Fibroblast of the aortic adventitia (primary cell): Measurements from ENCODE around the gene FGF14. TPM values are rescaled to one million over a fixed set of nuclear protein-coding genes. Genes with fewer than 3 reads are reported as not detected.

Experiments used
- DNase-seq: peaks from one replicate; pipeline ENCODE4 v3.0.0-alpha.2; 2010; ENCODE audit warnings: low read depth
- H3K4me3 ChIP-seq: 2 replicates; pipeline ENCODE4 v1.5.1; 2011; ENCODE audit warnings: low read depth, mild to moderate bottlenecking, control low read depth, low read length, moderate library complexity
- total RNA-seq: library from RNA; depleted of rRNA; stranded (reverse); fragments of >200 nt; gene quantifications from 2 replicates; pipeline ENCODE4 v1.2.3, GENCODE V29; 2012; ENCODE audit warnings: low replicate concordance
- TF ChIP-seq, protein P1 (sequence below): IDR thresholded peaks from 2 replicates; pipeline ENCODE4 v1.5.1; 2011; ENCODE audit warnings: mild to moderate bottlenecking, low read length, control low read depth, inconsistent platforms; ENCODE audit not compliant: insufficient read depth

The FGF14 gene
- total RNA-seq, 1 donor: 1.4 TPM

DNA sequence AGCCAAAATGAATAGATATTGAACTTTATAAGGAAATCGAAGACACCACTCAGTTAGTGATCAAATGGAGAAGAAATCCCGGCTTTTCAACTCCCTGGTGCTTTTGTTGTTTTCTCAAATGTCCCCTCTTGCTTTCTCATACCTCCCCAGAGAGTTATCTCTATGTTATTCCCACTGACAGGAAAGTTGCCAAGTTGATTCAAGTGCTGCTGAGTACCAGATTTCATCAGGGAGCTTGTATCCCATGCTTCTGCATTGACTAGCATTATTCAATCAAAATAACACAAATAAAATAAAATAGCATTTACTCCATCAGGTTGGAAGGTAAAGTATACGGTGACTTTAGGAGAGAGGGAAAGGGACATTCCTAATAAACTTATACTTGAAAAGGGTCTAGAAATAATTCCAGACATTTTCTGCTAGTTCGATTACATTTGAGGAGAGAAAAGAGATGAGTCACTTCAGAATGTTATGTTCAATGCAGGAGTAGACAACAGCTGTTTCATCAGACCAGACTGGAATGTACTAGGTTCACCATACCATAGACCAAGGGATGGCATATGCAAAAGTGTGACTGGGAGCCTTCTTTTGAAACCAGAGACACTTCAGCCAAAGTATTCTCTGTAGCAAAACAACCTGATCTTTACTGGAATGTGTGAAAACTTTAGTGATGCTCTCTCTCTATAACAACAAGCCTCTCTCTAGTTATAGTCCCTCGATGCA lies 397.8 kb downstream of the FGF14 start:
- H3K4me3 ChIP-seq: no peak overlapping the region
- TF ChIP-seq, protein P1, sequence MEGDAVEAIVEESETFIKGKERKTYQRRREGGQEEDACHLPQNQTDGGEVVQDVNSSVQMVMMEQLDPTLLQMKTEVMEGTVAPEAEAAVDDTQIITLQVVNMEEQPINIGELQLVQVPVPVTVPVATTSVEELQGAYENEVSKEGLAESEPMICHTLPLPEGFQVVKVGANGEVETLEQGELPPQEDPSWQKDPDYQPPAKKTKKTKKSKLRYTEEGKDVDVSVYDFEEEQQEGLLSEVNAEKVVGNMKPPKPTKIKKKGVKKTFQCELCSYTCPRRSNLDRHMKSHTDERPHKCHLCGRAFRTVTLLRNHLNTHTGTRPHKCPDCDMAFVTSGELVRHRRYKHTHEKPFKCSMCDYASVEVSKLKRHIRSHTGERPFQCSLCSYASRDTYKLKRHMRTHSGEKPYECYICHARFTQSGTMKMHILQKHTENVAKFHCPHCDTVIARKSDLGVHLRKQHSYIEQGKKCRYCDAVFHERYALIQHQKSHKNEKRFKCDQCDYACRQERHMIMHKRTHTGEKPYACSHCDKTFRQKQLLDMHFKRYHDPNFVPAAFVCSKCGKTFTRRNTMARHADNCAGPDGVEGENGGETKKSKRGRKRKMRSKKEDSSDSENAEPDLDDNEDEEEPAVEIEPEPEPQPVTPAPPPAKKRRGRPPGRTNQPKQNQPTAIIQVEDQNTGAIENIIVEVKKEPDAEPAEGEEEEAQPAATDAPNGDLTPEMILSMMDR: no peak
- no peak for DNase-seq

DNA sequence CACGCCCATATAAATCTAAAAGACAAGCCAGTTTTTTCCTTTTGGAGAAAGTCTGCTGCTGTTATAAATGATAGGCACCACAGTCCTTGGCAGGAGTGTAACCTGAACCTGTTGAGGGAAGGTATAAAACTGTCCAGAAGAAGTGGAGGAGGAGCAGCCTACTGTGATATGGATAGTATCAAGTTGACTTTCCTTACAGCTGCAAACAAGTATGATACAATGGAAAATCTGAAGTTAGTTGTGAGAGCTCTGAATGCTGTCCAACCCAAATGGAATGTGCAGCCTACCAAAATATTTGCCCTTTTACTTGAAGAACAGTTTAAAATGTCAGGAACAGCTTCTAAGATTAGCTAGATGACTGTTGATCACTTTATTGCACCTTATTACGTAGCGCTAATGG lies 399.6 kb downstream of the FGF14 start:
- no peak overlapping the region for H3K4me3 ChIP-seq
- no peak for DNase-seq
- TF ChIP-seq, protein P1: no peak

DNA sequence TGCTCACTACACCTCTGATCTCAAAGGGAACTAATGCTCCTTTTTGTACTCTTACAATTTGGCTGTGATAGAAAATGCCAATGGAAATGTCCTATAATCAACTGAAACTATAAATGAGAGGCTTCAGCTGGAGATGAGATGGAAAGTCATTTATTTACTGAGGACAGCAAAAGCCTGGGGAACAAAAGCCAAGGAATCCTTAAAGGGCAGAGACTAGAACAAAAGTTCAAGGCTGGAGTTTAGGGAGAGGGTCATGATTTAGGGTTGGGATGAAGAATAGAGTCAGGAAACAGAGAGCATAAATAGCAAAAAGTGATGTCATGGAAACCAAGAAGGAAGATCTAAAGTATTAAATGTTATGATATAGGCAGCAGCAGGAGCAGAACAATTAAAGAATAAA lies 401.1 kb downstream of the FGF14 start:
- DNase-seq: no peak
- H3K4me3 ChIP-seq: no peak overlapping the region
- TF ChIP-seq, protein P1: no peak

GRCh38 chr13:101998129-101998528 lies 403.7 kb downstream of the FGF14 start:
- H3K4me3 ChIP-seq: no peak overlapping the region
- TF ChIP-seq, protein P1: no peak
- DNase-seq: no peak

DNA sequence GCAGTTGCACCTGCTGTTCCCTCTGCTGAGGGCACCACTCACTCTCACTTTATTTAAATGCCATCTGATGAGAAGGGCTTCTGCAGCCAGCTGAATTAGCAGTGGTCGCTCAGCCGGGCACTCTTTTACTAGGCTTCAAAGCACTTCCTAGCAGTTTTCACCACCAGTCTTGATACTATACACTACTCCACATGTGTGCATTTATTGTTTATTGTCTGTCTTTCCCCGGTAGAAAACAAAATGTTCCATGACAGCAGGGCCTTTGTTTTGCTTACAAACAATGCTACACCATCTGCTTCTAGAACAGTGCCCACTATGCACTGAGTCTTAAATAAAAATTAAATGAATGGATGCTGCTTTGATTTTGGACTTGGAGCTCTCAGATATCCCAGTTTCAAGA lies 404.9 kb downstream of the FGF14 start:
- TF ChIP-seq, protein P1: no peak
- no peak for DNase-seq
- H3K4me3 ChIP-seq: no peak overlapping the region

DNA sequence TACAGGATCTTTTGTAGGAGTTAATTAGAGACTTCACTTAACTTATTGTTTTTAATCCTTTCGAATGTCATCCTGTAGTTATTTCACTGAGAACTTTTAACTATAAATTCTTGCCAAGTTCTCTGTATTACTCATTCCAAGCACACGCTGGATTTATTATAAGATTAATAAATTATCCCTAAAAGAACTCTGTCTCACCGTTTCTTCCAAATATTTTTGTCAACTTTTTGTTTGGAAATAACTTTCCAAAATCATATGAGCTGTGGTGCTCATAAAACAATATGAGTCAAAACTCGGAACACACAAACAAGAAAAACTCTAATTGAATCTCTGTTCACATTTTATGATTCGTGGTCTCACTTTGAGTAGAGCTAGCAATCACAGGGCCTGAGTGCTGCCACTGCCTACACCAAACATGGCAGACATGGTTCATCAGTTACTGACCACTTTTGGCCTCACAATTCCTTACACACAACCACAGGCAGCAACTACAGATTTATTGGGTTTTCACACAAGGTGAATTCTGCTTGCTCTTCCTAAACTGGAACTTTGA lies 412.0 kb downstream of the FGF14 start:
- TF ChIP-seq, protein P1: no peak
- DNase-seq: no peak
- H3K4me3 ChIP-seq: no peak overlapping the region

GRCh38 chr13:101988140-101988539 lies 413.7 kb downstream of the FGF14 start:
- H3K4me3 ChIP-seq: no peak overlapping the region
- DNase-seq: no peak
- TF ChIP-seq, protein P1: no peak
